ENCODE results near the gene EPB41L3.
"Not testable (repeated sequence)": the region's sequence is repeated elsewhere in the genome, so short reads cannot be mapped to it uniquely, and the experiment has no call there.

EPB41L3 gene

DNA sequence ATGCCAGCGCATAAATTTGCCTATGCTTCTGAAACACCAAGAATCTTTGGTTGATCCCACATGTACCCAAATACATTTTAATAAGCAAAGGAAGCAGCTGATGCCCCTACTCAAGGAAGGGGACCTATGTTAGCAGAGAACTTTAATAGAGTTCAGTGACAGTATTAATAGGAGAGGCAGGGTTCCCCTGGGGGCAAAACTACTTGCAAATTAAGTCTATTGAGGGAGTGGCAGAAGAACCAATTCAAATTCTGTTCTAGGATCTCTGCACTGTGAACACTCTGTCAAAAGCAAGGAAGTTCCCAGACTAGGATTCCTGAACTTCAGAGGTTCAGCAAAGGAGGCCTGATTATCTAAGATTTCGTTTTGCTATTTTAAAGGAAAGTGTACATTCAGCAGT lies 47.5 kb downstream of the EPB41L3 start:
- DNase-seq (ENCODE audit: low read depth) = no peak

DNA sequence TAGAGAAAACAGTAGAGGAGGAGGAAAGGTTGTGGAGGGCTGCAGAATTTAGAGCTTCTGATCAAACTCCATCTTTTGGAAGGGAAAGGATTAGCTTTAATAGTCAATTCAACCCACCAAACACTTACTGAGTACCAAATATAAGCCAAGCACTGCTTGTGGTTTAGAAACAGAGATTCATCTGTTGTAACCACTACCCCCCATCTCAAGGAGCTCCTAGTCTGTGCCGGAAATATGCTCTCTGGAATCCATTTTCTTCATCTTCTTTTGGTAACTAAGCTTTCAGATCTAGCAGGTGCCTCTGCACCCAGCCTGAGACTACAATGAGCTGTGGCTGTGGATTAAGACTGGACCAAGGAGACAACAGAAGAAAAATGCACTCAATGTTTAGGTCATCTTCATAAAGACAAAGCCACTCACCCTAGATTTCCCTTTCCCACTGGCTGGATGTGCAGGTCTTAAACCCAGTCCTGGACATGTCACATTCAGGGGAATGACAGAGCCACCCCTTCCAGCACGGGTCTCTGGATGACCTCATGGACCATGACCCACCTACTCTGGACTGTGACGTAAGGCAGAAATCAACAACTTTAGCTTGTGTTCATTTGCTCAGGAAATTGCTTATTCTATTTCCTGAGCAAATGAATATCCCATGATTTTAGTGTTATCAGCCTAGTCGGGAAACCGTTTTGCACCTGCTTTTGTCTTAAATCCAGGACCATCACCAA lies 52.9 kb downstream of the EPB41L3 start:
- DNase-seq (ENCODE audit: low read depth) = no peak

DNA sequence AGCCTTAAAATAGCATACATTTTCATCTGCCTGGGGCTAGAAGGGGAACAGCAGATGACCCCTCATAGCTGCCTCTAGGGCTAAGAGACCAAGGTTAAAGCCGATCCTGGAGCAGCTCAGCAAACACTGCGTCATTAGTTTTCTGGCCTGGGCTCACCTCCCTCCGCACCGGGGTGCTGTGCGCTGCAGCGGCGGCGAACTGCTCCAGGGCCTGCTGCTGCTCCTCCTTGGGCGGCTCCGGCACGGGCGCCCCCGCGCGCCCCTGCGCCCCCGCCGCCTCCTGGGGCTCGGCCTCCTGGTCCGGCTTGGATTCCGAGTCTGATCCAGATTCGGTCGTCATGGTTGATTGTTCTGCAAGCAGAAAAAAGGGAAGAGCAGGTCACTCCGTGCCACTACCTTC lies 55.0 kb downstream of the EPB41L3 start:
- no peak for DNase-seq (ENCODE audit: low read depth)

DNA sequence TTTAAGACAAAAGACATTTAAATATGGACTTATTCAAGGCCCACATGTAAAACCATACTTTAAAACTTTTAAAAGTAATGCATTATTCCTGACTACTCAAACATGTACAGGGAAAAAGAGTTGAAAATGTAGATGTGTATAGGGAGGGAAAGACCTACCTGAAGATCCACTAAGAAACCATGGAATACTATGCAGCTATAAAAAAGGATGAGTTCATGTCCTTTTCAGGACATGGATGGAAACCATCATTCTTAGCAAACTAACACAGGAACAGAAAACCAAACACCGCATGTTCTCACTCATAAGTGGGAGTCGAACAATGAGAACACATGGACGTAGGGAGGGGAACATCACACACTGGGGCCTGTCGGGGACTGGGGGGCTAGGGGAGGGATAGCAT lies 55.8 kb downstream of the EPB41L3 start:
- not testable (repeated sequence) for DNase-seq (ENCODE audit: low read depth)

DNA sequence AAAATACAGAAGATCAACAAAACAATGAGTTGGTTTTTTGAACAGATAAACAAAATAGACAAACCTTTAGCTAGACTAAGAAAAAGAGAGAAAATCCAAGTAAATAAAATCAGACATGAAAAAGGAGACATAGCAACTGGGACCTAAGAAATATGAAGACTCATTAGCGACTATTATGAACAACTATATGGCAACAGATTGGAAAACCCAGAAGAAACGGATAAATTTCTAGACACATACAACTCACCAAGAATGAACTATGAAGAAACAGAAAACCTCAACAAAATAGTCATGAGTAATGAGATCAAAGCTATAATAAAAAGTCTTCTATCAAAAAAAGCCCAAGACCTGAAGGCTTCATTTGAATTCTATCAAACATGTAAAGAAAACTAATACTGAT lies 59.3 kb downstream of the EPB41L3 start:
- no peak for DNase-seq (ENCODE audit: low read depth)

DNA sequence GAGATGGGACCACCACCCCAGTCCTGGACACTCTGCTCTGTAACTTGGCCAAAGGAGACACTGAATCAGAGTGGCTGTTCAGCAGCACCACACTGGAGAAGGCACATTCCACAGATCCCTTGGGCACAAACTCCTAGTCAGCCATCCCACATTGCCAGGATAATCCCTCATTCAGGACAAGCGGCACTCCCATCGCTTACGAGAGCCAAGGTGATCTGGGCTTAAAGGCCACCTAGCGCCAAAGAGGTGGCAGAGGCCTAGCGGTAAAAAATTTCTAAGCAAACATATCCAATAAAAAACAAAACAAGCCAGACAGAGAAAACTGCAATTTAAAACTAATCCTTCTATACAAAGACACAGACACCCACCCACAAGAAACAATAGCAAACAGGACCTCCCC lies 62.2 kb downstream of the EPB41L3 start:
- DNase-seq (ENCODE audit: low read depth) = no peak

DNA sequence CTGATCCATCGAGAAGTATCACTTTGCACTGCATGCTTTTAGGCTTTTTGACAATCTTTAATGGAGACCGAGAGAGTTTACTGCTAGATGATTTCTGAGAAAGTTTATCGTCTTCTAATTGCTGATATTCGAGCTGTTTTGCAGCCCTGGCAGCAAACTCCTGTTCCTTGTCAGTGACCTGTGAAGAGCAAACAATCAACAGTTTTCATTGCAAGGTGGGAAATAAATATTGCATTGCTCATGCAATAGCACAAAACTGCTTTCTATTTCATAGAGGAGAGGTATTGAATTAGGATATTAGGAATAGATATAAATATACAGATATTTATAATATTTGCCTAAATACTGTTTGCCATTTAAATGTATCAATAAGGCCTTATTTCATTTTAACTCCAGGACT lies 65.5 kb downstream of the EPB41L3 start:
- no peak for DNase-seq (ENCODE audit: low read depth)

DNA sequence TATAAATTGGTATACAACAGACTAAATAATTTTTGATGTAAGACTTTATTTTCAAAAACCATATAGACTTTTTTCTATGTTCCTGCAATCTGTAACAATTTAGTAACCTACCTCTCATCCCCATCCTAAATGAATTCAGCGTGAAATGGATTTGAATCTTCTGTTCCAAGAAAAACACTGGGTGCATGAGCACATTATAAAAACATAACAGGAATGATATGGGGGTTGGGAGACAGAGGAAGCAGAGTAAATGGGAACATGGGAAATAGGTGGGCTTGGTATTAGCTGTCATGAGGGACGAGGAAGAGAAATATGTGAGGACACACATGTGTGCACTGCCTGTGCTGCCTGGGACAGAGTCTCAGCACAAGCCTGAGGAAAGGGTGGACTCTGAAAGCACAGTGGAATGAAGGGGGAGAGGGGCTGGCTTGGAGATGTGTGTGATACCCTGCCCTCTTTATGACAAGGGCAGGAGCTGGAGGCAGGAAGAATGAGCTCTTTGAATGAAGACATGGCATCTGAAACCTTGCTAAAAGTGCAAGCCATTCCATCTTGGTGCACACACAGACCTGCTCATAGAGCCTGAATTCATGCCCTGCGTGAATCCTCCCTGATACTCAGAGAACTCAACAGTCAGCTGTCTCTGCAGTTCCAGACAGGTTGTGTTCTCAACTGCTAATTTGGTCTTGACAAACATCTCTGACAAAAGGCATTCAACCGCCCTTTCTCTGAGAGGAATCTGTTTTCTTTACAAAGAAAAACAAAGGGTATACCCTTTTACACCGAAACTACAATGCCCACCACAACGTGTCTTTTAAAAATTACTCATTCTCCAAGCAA lies 66.6 kb downstream of the EPB41L3 start:
- DNase-seq (ENCODE audit: low read depth) = no peak

DNA sequence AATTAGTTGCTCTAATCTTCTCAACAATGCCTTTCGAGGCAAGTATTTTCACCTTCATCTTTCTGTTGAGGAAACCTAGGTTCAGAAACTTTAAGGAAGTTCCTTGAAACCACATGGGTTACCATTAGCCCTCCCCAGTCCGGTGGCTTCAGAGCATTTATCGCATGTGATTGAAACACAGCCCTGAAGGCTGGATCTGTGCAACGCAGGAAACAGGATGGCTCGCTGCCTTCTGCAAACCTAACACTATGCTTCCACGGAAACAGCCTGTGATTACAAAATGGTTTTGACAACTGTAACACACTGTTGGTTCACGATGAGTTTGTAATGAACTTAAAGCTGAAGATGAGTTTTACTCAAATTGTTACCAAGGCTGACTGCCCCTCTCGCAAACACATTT lies 68.5 kb downstream of the EPB41L3 start:
- DNase-seq (ENCODE audit: low read depth) = no peak

DNA sequence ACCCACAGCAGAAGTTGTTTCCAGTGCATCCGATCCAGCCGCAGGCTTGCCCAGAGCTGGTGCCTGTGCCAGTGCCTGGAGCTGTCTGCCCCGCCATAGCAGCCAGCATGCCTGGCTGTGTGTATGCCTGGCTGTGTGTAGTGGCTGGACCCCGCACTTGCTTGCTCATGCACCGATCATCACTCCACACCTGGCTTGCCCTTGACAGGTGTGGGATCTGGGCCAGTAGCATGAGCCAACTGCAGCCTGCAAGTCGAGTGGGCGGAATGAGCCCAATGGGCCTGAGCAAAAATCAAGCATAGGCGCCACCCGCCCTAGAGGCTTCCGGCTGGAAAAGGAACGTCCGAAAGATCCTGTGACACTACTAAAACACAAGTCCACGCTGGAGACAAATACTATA lies 74.5 kb downstream of the EPB41L3 start:
- no peak for DNase-seq (ENCODE audit: low read depth)

DNA sequence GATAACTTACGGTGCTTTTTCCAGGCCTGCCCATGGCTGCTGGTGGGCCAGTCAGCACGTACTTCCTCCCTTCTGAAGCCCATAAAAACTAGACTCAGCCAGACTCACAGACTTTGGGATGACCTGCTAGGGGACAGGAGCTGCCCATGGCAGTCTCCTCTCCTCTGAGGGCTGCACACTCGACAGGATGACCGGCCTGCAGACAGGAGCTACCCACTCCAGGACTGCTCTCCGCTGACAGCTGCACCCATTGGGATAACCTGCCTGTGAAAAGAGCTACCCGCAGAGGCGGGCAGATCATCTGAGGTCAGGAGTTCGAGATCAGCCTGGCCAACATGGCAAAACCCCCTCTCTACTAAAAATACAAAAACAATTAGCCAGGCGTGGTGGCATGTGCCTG lies 75.4 kb downstream of the EPB41L3 start:
- no peak for DNase-seq (ENCODE audit: low read depth)

DNA sequence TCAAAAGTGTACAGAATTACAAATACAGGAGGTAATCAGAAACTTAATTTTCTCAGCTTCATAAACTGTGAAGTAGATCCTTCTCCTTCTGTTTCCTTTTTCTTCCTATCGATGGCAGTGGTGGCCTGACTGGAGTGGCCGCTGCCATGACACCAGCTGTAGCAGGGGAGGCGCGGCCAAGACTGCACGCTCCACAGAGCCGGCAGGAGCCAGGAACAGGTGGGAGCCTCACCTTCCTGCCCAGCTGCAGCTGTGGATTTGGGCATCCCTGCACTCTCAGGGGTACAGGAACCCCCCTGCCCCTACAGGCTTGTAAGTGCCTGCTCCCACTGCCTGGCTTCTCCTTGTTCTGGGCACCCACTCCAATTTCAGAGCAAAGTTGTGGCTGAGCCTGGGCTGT lies 76.1 kb downstream of the EPB41L3 start:
- no peak for DNase-seq (ENCODE audit: low read depth)

DNA sequence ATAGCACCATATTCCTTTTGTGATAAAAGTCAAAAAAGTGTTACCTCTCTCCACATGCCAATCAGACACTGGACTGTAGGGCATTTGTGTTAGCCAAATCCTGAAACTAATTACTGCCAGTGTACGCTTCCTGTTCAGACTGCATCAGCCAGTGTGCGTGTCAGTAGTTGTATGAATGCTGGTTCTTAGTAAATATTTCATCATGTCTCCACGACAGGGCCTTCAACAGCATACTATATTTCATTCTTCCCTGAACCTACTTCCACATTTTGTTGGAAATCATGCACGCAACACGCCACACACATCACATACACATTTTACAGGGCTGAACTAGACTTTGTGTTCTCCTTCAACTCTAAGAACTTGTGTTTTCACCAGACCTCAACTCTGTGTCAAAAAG lies 77.5 kb downstream of the EPB41L3 start:
- no peak for DNase-seq (ENCODE audit: low read depth)

DNA sequence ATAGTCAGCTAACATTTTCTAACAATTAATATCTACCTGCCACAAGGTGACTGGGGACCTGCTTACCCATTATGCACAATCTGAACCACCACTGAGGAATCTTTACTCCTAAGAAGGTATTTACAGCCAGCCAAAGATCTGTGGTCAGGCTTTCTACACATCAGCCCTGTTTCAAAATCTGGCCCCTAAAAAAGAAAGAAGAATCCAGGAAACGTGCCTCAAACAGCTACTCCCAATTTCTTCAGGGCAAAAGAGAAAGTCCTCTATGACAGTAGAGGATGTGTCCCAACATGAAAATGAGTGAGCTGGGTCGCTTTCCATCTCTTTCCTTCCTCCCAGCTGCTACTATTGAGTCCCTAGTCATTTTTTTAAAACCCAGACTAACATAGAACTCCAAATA lies 79.5 kb downstream of the EPB41L3 start:
- DNase-seq (ENCODE audit: low read depth) = no peak

DNA sequence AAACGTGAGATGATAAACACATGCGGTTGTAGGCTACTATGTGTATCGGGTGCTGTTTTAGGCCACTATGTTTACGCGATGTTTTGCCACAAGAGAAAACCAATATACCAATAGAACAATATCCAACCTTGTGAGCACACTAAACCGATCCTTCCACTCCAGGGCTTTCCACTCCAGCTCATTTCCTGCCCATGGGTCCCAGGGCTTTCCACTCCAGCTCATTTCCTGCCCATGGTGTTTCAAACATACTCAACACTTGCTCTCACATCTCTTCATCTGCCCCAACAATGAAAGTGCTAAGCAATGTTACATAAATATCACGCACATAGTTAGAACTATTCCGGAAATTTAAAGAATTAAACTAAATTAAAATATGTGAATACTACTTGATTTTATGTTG lies 80.0 kb downstream of the EPB41L3 start:
- no peak for DNase-seq (ENCODE audit: low read depth)

DNA sequence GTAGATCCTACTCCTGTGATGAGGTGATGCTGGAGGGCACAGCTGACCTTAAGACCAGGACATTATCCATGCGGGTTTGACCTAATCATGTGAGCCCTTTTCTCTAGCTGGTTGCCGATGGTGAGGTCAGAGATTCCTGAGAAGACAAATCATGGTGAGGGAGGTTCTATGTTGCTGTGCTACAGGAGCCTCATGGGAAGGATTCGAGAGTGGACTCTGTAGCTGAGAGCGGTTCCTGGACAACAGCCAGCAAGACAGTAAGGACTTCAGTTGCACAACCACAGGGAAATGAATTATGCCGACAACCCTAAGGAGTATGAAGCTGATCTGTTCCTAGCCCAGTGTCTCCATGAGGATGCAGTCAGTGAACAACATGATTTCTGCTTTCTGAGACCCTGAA lies 80.4 kb downstream of the EPB41L3 start:
- no peak for DNase-seq (ENCODE audit: low read depth)

DNA sequence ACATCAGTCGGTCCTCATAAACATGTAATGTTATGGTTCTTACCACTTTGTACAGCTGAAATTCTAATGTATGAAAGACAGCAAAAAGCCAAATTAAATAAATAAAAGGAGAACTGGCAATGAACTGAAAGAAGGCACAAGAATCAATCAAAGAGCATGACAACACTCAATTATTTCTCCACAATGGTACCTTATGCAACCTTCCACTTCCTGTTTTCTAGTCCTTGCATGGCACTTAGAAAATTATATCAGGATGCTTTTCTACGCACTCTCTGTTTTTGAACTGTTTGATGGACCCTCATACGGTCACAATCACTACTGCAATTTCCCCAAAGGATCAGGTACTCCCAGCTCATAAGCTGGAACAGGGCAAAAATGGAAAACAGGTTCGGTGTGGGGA lies 81.6 kb downstream of the EPB41L3 start:
- no peak for DNase-seq (ENCODE audit: low read depth)

DNA sequence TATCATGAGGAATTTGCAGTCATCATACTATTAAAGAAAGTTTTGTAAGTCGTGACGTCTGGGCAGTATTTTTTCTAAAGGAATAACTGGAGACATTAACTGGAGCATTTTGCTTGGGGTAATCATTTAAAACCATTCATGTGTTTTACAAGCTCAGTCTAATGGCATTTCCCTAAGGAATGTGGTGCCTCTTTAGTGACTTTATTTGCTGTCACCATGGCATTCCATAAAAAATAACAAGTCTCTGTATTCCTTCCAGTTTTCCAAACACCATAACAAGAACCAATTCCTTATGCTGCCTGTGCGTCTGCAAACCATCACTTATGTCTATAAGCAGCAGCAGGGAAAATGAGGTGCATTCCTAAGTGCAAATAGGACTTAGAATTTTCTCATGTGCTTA lies 82.8 kb downstream of the EPB41L3 start:
- DNase-seq (ENCODE audit: low read depth) = no peak

DNA sequence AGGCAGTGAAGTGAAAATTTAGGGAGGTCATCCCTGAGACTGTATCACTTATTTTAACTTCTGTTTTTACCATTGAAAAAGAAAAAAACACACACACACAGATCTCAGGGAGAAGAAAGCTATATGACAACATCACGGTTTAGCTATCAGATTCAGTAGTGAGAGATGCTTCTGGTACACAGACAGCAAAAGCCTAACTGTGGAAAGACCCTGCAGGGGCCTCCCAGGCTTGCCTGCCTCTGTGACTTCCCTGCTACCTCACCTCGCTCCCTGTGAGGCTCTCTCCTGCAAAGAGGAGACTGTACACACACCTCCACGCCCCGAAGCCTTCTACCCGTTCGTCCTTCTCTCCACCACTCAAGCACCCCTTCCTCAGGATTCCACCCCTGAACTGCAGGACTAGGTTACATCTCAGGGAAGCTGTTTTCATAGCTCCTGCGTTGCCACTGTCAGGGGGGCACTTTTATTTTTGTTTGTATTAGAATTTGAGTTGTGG lies 86.3 kb downstream of the EPB41L3 start:
- no peak for DNase-seq (ENCODE audit: low read depth)

DNA sequence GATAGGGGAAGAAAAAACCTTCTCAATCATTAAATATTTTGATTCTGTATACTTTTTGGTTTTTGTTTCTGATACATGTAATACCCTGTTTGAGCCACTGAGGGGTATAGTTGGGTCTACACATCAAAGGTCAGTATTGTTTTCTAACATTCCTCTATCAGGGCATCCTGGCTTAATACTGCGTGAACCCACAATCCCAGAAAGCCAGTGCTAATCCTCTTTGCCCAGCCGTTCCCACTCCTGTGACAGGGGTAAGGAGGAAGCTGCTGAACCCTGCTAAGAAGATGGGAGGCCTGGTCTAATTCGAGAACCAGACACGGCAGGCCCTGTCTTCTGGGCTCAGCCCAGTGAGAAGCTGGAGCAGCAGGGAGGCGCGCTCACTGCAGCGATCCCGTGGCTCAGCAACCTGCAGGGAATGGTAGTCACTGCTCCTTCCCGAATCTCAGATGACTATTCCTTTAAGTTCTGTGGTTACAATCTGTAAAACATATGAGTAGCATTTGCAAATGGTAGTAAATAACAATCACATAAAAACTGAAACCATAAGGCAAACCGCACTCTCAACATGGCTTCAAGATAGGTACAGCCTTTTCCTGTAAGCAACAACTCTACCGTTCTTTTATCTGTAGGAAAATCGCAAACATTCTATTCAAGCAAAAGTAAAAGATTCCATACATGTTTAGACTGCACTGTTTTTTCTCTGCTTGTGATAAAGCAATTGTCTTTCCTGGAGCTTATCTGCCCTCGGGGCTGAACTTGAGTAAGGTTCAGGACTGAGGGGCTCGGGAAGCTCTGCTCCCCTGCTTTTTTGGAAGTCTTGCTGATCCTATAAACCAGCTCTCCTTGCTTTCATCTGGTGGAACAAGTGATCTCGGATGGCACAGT lies 87.0 kb downstream of the EPB41L3 start:
- DNase-seq (ENCODE audit: low read depth) = no peak

DNA sequence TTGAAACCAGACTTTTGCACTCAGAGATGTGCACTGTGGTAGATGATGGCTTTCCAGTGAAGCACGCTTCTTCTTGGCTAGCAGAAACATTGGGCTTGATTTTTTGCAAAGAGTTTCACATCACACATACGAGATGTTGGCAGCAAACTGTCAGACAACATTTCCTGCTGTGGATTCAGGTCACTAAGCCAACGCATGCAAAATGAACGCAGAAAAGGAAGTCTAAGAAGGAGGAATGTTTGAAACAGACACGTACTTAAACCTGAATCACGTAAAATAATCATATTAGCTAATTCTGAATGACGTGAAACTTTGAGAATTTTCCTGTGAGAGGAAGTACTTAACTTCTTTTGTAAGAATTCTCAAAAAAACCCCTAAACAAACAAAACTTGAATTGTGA lies 88.1 kb downstream of the EPB41L3 start:
- no peak for DNase-seq (ENCODE audit: low read depth)

DNA sequence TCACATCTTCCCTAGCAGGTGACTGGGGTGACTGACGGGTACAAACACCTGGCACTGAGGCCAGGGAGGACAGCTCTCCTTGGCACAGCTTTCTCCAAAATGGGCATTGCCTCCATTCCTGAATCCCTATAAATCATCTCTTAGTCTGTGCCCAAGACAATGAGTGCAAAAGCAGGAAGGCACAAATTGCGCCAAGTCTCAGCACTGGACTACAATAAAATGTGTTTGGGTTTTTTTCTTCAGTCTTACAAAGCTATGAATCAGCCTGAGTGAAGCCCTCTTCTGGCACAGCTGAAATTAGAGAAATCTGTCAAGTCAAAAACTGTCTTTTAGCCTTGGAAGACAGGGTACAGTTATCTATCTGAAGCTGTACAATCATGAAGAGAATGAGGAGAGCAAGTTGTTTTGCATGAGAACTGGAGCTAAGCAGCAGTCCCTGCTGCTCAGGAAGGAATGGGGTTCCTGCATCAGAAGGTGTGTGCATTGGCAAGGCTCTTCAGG lies 90.8 kb downstream of the EPB41L3 start:
- no peak for DNase-seq (ENCODE audit: low read depth)
